ENCODE measurements around the gene GRK2.

The GRK2 gene

GRCh38 chr11:67283481-67283963, 17.2 kb downstream of the GRK2 start:
- no peak for DNase-seq

GRCh38 chr11:67284811-67285540, 18.7 kb downstream of the GRK2 start:
- no peak for DNase-seq

GRCh38 chr11:67285541-67286498, 19.5 kb downstream of the GRK2 start:
- no peak for DNase-seq

- DNase-seq, result no peak
Observed at GRCh38 chr11:67286621-67287333, 20.5 kb downstream of the GRK2 start.

- no peak for DNase-seq
Observed at GRCh38 chr11:67287355-67288197, 21.3 kb downstream of the GRK2 start.

- DNase-seq, result no peak
Observed at GRCh38 chr11:67288198-67288451, 21.9 kb downstream of the GRK2 start.

- peak; percentile 84 for DNase-seq
Observed at GRCh38 chr11:67288452-67289225, 22.4 kb downstream of the GRK2 start.

GRCh38 chr11:67289226-67289650, 23.0 kb downstream of the GRK2 start, which contains the start of gene ANKRD13D:
Gene ANKRD13D (plus strand): TSS chr11:67289303. CDS start chr11:67289461, 158 bp downstream.
- no peak for DNase-seq

GRCh38 chr11:67289651-67290479, 23.6 kb downstream of the GRK2 start:
- DNase-seq, result no peak

- no peak for DNase-seq
Observed at GRCh38 chr11:67290801-67291200, 24.5 kb downstream of the GRK2 start.

- no peak for DNase-seq
Observed at GRCh38 chr11:67291481-67292381, 25.5 kb downstream of the GRK2 start.

- no peak for DNase-seq
Observed at GRCh38 chr11:67292671-67293070, 26.4 kb downstream of the GRK2 start.

- no peak for DNase-seq
Observed at GRCh38 chr11:67293090-67293489, 26.8 kb downstream of the GRK2 start.

GRCh38 chr11:67295846-67296245, 29.6 kb downstream of the GRK2 start:
- no peak for DNase-seq

GRCh38 chr11:67298786-67299185, 32.5 kb downstream of the GRK2 start:
- no peak for DNase-seq

GRCh38 chr11:67299471-67300191, 33.4 kb downstream of the GRK2 start:
- DNase-seq, result no peak

GRCh38 chr11:67300256-67300755, 34.0 kb downstream of the GRK2 start:
- no peak for DNase-seq

- DNase-seq, result no peak
Observed at GRCh38 chr11:67300756-67301312, 34.6 kb downstream of the GRK2 start.
